GM18508 (cell line): Measurements from ENCODE around the gene MYL10.
"Not testable (repeated sequence)": the region's sequence is repeated elsewhere in the genome, so short reads cannot be mapped to it uniquely, and the experiment has no call there.

Experiments used
- ATAC-seq: cut with Tn5 transposase; IDR thresholded peaks from one replicate; pipeline ENCODE4 v1.9.1; 2021; ENCODE audit warnings: moderate number of reproducible peaks; ENCODE audit not compliant: insufficient read depth, unreplicated experiment

Gene MYL10

DNA sequence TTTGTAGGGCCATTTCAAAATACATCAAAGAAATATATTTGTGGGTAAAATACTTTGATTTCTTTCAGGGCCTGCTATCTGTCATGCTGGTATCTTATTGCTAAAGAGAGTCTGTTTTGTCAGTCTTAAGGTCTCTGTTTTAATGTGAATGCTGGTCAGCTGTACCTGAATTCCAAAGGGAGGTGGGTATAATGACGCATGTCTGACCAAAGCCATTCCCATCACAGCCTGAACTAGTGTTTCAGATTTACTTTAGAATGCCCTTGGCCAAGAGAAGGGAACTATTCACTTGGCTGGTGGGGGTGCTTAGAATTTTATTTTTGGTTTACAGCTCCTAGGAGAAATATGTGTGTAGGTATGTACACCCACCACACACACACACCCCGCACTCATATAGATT is 30.6 kb upstream of the MYL10 start:
- no peak for ATAC-seq

DNA sequence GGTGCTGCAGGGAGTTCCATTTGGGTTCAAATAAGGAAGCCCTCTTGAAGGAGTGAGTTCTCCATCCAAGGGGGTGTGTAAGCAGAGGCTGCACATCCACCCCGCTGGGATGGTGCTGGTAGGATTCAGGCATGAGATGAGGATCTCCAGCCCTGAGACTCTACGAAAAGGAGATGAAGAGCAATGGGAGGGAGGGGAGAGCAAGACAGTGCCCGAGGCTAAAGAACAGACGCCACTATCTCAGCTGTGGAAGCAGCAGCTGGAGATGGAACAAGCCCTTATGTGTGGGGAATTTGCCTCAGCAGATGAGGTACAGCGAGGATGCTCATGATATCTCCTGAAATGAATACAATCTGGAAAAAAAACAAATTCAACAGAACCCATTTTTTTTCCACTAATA is 28.1 kb upstream of the MYL10 start:
- ATAC-seq, result no peak

DNA sequence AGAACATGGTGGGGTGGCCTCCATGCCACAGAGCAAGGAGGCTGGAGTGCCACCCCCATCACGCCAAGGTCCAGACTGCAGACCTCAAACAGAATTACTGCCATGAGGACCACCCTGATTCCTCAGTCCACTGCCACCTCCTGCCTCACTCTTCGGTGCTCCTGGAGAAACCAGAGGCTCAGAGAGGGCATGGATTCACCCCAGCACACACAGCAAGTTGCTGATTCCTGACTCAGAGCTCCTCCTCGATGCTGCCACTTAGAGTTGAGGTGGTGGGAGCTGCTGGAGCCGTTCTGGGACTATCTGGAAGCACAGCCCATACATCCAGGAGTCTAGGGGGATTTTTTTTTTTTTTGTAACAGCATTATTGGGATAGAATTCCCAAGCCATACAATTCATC is 22.0 kb upstream of the MYL10 start:
- no peak for ATAC-seq

DNA sequence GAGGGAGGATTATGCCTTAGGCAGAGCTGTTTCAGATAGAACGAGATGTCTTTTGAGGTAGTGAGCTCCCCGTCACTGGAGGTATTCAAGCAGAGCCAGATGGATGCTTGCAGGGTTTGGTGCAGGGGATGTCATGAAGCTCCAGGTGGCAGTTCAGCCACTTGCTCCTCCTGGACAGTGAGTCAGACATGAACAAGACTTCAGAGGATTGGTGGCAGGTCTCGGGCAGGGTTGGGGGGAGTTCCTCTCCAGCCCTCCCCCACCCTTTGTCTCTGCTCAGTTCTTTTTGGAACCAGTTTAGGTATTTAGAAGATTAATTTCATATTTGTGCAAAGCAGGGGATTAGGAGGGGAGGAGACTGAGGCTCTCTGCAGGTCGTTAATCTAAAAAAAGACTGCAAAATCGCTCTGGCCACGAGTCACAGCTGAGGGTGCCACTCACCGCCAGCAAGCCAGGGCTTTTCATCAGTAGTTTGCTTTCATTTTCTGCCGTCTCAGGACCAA is 21.5 kb upstream of the MYL10 start:
- no peak for ATAC-seq

DNA sequence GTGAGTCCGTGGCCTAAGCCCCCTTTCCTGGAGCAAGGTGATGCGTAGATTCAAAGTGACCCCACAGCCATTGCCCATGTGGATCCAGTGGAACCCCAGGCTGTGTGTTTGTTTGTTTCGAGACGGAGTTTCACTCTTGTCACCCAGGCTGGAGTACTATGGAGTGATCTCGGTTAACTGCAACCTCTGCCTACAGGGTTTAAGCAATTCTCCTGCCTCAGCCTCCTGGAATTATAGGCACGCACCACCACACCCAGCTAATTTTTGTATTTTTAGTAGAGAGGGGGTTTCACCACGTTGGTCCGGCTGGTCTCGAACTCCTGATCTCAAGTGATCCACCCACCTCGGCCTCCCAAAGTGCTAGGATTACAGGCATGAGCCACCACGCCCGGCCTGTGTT is 18.8 kb upstream of the MYL10 start:
- not testable (repeated sequence) for ATAC-seq

DNA sequence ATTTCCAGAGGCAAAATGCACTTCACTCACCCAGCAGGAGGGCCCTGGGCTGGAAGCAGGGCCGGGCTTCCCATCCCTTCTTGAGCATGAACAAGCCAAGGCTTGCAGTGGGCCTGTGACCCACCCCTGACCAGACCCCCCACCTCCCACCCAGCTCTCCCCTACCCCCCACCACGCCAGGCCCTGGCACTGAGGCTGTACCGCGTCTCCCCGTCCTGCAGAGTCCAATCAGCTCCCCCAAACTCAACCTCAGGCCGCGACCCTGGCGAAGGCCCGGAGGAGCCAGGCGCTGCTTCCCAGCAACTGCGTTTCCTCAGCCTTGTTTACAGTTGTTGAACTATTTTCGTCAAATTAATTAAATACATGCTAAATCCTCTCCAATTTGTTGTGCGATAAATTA is 16.9 kb upstream of the MYL10 start:
- ATAC-seq, result no peak

DNA sequence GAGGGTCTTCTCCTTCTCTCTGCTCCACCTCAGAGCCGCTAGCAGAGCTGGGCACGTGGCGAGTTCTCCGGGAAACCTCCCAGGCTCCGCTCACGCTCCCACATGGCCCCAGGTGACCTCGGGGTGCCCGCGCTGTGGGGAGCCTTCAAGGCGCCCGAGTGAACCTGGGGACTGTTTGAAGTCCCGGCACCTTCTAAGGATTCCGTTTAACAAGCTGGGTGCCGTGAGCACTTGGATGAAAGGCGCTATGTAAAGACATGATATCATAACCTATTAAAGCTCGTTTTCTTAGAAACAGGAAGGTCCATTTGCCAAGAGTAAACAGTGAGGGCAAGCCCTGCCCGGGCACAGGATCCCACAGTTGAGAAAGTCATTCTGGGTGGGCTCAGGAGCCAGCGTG is 15.8 kb upstream of the MYL10 start:
- ATAC-seq, result no peak

DNA sequence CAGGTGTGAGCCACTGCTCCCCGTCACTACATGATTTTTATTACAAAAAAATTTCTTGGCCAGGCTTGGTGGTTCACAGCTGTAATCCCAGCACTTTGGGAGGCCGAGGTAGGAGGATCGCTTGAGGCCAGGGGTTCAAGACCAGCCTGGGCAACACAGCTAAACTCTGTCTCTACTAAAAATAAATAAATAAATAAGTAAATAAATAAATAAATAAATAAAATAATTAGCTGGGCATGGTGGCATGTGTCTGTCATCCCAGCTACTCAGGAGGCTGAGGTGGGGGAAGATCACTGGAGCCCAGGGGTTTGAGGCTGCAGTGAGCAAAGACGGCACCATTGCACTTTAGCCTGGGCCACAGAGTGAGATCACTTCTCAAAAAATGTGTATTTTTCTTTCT is 10.0 kb upstream of the MYL10 start:
- ATAC-seq, result not testable (repeated sequence)

DNA sequence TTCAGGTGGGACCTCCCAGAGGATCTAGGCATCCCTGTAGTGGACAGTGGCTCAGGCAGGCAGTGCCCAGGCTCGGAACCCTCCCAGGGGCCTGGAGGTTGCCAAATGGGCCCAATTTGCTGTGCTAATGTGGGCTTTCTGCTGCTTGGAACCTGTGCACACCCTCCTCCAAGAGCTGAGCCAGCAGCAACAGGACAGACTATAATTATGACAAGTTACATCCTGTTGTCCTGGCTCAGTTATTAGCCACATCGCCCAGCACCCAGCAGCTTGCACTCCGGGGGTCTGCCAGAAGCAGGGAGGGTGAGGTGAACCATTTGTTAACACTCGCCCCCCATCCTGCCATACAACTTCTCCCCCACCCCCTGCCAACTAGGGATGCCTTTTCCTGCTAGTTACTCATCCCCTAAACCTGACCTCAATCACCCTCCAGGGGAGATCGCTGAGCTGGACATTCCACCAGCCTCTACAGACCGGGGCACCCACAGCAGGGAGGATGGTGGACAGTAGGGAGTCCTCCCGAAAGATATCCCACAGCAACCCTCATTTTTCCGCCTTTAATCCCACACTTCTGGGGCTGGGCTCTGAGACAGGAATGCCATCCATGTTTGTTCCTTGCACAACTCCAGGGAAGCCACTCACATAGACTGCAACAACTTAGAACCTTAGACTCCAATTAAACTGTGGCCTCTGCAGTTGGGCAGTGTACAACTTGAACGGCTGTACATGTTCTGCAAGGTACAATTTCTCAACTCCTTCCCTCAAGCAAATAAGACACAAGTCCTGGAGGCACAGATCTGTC is 7.9 kb upstream of the MYL10 start:
- no peak for ATAC-seq

DNA sequence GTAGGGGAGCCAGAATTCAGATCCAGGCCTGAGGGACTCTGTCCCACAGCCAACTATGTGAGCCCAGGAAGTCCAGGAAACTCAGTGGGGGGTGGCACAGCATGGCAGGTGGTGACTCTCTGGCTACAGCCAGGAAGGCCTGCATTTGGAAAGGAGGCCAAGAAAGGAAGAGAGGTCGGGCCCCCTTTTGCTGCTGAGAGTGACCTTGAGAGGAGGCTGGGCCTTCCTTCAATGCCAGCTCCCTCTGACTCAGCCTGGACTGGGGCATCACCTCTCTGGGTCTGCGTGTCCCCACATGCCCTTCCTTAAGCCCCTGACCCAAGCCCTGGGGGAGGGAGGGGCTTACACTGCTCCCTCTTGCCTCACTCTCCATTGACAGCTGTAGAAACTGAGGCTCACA is 6.4 kb upstream of the MYL10 start:
- no peak for ATAC-seq

DNA sequence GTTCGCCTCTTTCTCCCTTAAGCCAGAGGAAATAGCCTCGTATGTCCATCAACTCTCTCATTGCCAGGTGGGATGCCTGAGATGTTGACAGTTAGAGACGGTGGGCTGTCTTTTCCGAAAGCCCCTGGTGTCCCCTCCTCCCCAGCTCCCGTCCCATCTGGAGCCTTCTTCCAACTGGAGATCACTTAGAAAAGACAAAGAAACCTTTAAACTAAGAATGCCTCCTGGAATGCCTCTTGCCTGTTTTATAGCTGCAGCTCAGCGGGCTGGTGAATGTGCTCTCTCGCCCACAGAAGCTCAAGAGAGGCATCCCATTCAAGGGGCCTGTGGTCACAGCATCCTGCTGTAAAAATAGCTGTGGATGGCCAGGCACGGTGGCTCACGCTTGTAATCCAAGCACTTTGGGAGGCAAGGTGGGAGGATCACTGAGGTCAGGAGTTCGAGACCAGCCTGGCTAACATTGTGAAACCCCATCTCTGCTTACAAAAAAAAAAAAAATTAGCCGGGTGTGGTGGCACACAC is 5.2 kb upstream of the MYL10 start:
- no peak for ATAC-seq

DNA sequence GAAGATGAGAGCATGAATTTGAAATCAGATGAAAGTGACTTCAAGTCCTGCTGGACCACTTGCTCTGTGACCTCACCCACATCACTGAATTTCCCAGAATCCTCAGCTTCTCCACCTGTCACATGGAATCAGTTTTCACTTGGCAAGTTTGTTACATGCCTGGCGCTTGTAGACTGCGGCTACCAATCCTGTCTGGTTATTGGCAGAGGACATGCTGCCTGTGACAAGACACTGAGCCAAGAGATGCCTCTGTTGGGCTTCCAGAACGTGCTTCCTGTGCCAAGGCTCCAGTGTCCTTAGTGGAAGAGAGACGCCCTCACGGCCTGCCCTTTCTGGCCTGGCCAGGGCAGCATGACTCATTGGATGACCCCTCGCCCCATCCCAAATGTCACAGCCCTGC is 4.4 kb upstream of the MYL10 start:
- ATAC-seq, result no peak

DNA sequence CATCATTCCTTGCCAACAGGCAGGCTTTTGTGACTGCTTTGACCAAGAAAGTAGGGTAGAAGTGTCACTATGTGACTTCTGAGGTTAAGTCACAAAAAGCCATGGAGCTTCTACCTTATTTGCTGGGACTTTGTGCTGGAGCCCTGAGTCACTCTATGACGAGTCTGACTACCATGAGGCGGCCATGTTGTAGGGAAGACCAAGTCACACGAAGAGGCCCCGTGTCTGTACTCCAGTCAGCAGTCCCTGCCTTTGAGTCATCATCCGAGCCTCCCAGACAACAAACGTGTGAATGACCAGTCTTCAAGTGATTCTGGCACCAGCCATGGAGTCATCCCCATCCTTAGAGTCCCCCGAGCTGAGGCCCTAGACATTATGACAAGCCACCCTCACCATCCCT is 3.5 kb upstream of the MYL10 start:
- ATAC-seq, result no peak

DNA sequence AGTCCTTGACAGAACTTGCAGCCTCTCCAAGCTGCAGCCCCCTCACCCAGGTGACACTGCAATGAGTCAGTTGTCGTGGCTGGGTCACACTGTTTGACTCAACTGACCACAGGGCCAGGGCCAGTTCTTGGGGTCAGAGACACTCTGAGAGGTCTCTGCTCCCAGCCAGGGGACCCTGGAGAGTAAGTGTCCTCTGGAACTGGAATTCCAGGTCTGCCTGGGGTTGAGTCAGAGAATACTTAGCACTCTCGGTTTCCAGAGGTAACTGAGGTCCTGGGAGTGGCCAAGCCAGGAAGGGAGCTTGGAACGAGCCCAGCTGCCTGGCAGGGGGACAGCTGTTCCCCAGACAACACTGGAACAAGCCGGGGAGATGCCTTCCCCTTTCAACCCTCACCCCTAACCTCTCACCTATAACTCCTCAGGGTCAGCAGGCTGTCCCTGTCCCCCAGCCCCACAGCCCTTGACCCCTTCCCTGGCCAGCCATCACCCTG is 2.2 kb upstream of the MYL10 start:
- no peak for ATAC-seq

DNA sequence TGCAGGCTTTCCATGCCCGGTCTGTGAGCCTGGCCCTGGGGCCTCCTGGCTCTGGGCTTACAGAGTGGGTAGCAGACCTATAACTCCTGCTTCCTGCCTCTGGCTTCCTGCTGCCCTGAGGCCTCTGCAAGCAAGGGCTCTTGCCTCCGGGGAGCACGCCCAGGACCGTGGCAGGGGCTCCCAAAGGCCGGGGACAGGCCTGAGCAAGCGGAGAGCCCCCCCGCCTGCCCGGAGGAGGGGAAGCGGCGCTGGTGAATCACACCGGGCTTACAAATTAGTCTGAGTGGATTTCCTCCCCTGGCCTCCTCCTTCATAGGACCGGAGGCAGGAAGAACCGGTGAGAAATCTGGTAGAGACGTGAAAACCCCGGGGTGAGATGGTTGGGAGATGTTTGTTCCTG is 1.5 kb upstream of the MYL10 start:
- no peak for ATAC-seq

DNA sequence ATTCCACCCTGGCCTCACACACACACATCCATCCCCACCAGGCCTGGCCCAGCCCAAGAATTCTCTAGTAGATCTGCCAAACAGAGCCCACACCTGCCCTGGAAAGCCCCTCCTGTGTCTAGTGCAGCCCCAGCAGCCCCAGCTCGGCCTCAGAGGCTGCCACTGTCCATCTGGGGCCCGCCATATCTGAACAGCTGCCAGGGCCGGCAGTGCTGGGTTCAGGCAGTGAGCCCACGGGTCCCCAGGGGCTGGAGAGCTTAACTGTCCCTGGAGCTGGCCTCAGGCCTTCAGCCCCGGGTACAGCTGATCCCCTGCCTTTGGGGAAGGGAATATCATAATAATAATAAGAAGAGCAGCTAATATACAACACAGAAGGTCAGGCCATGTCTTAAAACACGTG is 574 bp downstream of the MYL10 start:
- ATAC-seq, result no peak

DNA sequence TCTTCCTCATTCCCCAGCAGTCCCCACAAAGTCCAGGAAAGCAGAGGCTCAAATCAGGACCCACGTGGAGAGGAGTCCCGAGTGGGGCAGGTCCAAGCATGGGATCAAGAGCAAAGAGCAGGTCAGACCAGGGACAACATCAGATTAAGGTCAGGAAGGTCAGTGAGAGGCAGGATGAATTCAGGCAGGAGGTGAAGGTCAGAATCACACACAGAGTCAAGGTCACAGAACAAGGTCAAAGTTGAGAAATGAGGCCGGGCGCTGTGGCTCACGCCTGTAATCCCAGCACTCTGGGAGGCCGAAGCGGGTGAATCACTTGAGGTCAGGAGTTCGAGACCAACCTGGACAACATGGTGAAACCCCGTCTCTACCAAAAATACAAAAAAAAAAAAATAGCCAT is 2.3 kb downstream of the MYL10 start:
- no peak for ATAC-seq

DNA sequence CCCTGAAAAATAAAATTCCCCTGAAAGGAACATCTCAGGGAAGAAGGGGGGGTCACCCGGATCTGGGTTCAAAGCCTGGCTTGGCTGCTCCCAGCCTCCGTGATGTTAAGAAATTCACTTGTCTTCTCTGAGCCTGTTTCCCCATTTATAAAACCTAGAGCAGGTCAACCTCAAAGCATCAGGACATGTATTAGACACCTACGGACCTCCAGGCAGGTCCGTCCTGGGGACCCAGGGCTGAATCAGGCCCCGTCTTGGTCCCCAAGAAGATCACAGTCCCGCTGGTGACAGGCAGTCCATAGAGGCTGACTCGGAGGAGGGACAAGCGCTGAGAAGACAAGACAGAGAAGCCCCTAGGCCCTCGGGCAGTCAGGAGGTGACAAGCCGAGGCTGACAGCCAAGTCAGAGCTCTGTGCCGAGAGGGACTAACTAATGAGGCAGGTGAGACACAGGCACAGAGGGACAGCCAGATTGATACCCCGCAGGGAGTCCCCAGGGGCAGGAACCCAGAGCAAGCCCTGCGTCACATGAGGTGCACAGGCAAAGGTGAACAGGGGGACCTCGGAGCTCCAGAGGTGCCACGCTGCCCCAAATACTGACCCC is 2.9 kb downstream of the MYL10 start:
- no peak for ATAC-seq

DNA sequence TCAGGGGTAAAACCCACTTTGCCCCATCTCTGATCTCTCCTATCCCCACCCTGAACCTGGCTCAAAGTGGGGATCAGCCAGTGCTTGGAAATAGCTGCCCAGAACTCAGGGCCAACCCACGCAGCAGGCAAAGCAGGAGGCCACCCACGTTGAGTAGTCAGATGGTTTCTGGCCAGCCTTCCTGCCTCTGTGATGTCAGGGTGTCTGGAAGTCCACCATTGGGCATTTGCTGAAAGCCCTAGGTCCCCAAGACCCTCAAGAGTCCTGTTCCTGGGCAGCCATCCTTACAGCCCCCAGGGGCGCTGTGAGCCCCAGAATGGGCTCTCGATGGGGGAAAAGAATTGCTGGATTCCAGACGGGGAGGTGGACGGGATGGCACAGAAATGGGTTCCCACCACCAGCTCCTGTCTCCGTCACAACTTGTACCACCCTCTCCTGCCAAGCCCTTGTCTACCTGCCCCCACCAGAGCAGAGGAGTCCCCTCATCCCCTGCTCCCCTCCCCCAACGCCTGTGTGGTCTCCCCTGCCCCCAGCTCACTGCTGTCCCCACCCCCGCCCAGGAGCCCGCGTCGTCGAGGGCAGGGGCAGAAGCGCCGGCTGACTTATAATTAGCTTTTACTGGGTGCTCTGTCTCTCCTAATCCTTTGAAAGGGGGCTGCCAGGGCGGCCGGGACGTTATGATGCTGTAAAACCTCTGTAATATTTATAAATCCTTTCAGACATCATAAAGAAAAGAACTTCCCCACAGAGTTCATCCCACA is 3.9 kb downstream of the MYL10 start:
- no peak for ATAC-seq

DNA sequence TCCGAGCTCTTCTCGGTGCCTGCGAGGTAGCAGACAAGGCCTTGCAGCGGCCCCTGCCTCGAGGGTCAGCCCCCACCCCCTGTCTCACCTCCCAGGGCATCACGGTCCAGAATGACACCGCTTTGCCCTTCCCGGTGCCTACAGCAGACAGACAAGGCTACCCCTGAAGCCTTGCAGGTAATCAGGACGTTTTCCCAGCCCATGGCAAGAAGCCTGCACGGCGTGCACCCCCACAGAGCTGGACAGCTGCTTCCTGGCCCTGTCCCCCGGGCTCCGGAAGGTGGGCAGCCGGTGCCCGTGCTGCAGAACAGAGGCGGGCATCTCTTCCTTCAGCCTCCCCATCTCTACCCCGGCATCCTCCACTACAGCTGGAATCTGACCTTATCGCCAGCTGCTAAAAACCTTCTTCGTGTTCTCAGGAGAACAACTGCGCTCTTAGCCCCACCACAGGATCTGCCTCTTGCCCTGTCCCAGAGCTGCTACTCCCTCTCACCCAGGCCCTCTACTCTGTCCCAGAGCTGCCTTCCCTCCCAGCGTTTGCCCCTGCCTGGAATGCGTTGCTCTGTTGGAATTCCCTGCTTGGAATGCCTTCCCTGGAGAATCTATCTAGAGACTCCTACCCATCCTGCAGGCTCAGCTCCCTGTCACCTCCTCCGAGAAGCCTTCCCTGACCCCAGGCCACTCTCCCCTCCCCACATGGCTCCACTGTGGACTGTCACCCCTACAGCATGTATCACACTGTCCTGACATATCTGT is 4.7 kb downstream of the MYL10 start:
- ATAC-seq, result no peak
